ENCODE measurements around the gene SNUPN. TPM values are rescaled to one million over a fixed set of nuclear protein-coding genes. Genes with fewer than 3 reads are reported as not detected.
"Not testable (repeated sequence)": the region's sequence is repeated elsewhere in the genome, so short reads cannot be mapped to it uniquely, and the experiment has no call there.

Gene SNUPN
- total and polyA plus RNA-seq, 2 of the 4 experiments (the other 2 are of a cell fraction) = 23.8 to 24.1 TPM

DNA sequence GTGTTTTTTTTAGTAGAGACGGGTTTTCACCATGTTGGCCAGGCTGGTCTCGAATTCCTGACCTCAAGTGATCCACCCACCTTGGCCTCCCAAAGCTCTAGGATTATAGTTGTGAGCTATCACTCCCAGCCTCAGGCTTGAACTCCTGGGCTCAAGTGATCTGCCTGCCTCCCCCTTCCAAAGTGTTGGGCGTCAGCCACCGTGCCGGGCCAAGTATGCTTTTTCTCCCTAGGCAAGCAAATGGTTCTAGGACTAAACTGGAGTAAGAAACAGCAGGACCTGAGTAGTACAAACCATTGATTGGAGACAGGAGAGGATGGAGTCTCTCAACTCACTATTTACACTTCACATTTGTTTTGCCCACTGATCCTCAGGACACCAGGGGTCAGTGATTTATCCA is 41.8 kb downstream of the SNUPN start:
- Histone ChIP-seq H2AK5ac (ENCODE audit: low read depth, low read length) (no peak overlapping the region), H4K5ac (ENCODE audit: low read depth, low read length) (no peak overlapping the region), H3K9me3 (ENCODE audit: control insufficient read depth, insufficient read depth, low read length) (no peaks in the 10 kb centered on the region), H2BK5ac (ENCODE audit: low read depth, low read length, poor library complexity, severe bottlenecking) (no peak overlapping the region), H4K20me1 (ENCODE audit: insufficient read depth, low read length) (0 out of 2 replicates have a peak, but pooled peaks cover 4% of the 10 kb centered on the region), H2AFZ (replicated peaks; ENCODE audit: low read length, poor library complexity) (no peak overlapping the region), H4K91ac (ENCODE audit: insufficient read depth, low read depth, low read length) (no peak overlapping the region), H3K9ac (ENCODE audit: low read depth, low read length) (no peak overlapping the region), H4K8ac (ENCODE audit: low read depth in 2 of 2, low read length in 2 of 2) (no peak overlapping the region), H2BK120ac (ENCODE audit: low read depth, low read length) (no peak overlapping the region), H3K4me1 (ENCODE audit: control insufficient read depth, insufficient read depth, low read length) (peaks cover 2% of the 10 kb centered on the region; the same call in 1 of the 2 replicates), H3K14ac (replicated peaks; ENCODE audit: low read depth, low read length) (no peak overlapping the region), H2BK20ac (ENCODE audit: low read depth, low read length) (no peak overlapping the region), H3K79me1 (ENCODE audit: low read depth in 1 of 2, low read length in 2 of 2) (peaks cover 5 to 9% of the 10 kb centered on the region in 2 experiments; a peak in 3 of 4 replicates), H3K56ac (ENCODE audit: extremely low read depth, insufficient read depth, low read length) (no peak overlapping the region), H3K18ac (ENCODE audit: low read depth, low read length) (no peak overlapping the region), H3K9me1 (ENCODE audit: insufficient read depth, low read length) (no peaks in the 10 kb centered on the region), H3K36me3 (ENCODE audit: control insufficient read depth, insufficient read depth, low read length) (peaks cover 3% of the 10 kb centered on the region; the same call in 1 of the 2 replicates), H3K27me3 (ENCODE audit: control insufficient read depth, insufficient read depth, low read length) (no peaks in the 10 kb centered on the region), H2AK9ac (replicated peaks; ENCODE audit: low read depth, low read length, poor library complexity) (no peak overlapping the region), H2BK15ac (ENCODE audit: low read depth, low read length) (no peak overlapping the region), H3K4ac (ENCODE audit: low read depth, low read length) (no peak overlapping the region), H3K4me3 (ENCODE audit: insufficient read depth, low read depth, low read length) (no peak overlapping the region), H3K4me2 (ENCODE audit: low read depth, low read length) (no peak overlapping the region), H3K23ac (ENCODE audit: low read depth, low read length) (no peak overlapping the region), H3K27ac (ENCODE audit: insufficient read depth, low read length) (no peak overlapping the region)
- DNase-seq (no peak), ATAC-seq (ENCODE audit: low read depth) (no peak)
- no TSS peak for BruUV-seq (replicated peaks)
- in situ Hi-C loops (cut with MboI; ENCODE audit: low sequenced_read_pairs) = no loop called here
- ChIA-PET POLR2A (ENCODE audit: unreplicated experiment) (interaction anchor here (0.5 kb wide), 1 partner anchor 14 kb away, joined by 3 read pairs; no protein-coding TSS in a partner anchor), CTCF (interaction anchor here (0.7 kb wide), 1 partner anchor 55 kb away, joined by 4 read pairs; no protein-coding TSS in a partner anchor)
- dilution Hi-C loops (cut with HindIII; ENCODE audit: low sequenced_read_pairs, unreplicated experiment) = no loop called here
- intact Hi-C loops (cut with micrococcal nuclease) = no loop called here
- TF ChIP-seq POLR2A (IDR thresholded peaks at IDR 0.05; ENCODE audit: low read depth, low read length) (no peak), RCOR1 (IDR thresholded peaks at IDR 0.05; ENCODE audit: insufficient replicate concordance, low read length) (no peak)
- TF ChIP-seq, protein P1, sequence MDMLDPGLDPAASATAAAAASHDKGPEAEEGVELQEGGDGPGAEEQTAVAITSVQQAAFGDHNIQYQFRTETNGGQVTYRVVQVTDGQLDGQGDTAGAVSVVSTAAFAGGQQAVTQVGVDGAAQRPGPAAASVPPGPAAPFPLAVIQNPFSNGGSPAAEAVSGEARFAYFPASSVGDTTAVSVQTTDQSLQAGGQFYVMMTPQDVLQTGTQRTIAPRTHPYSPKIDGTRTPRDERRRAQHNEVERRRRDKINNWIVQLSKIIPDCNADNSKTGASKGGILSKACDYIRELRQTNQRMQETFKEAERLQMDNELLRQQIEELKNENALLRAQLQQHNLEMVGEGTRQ (IDR thresholded peaks at IDR 0.05; ENCODE audit: low read depth, low read length) = no peak
- TF ChIP-seq, protein P2, sequence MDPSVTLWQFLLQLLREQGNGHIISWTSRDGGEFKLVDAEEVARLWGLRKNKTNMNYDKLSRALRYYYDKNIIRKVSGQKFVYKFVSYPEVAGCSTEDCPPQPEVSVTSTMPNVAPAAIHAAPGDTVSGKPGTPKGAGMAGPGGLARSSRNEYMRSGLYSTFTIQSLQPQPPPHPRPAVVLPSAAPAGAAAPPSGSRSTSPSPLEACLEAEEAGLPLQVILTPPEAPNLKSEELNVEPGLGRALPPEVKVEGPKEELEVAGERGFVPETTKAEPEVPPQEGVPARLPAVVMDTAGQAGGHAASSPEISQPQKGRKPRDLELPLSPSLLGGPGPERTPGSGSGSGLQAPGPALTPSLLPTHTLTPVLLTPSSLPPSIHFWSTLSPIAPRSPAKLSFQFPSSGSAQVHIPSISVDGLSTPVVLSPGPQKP (IDR thresholded peaks at IDR 0.05; ENCODE audit: borderline replicate concordance, low read depth, low read length) = no peak
- WGBS, 2 experiments (ENCODE audit: extremely low coverage in 2 of 2, insufficient read length in 1 of 2) = no CpG with 5 or more reads among the region's 5 CpGs

DNA sequence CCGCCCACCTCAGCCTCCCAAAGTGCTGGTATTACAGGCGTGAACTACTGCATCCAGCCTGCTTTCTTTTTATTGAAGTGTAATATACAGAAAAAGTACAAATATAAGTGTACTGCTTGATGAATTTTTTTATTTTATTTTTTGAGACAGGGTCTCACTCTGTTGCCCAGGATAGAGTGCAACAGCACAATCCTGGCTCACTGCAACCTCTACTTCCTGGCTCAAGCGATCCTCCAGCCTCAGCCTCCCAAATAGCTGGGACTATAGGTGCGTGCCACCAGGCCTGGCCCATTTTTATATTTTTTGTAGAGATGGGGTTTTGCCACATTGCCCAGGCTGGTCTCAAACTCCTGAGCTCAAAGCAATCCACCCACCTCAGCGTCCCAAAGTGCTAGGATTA is 42.6 kb downstream of the SNUPN start:
- dilution Hi-C loops (cut with HindIII; ENCODE audit: low sequenced_read_pairs, unreplicated experiment); BruUV-seq (replicated peaks): not testable (repeated sequence)

More for the DNA sequence above, 42.6 kb downstream of the SNUPN start:
- H3K4me1 ChIP-seq (ENCODE audit: control insufficient read depth, insufficient read depth, low read length); H3K36me3 ChIP-seq (ENCODE audit: control insufficient read depth, insufficient read depth, low read length); ATAC-seq (ENCODE audit: low read depth); H3K18ac ChIP-seq (ENCODE audit: low read depth, low read length); H3K14ac ChIP-seq (replicated peaks; ENCODE audit: low read depth, low read length); intact Hi-C loops (cut with micrococcal nuclease); CTCF ChIA-PET; H4K8ac ChIP-seq (ENCODE audit: low read depth in 2 of 2, low read length in 2 of 2); H4K91ac ChIP-seq (ENCODE audit: insufficient read depth, low read depth, low read length); DNase-seq; H2BK15ac ChIP-seq (ENCODE audit: low read depth, low read length); H4K5ac ChIP-seq (ENCODE audit: low read depth, low read length); H3K27ac ChIP-seq (ENCODE audit: insufficient read depth, low read length); H4K20me1 ChIP-seq (ENCODE audit: insufficient read depth, low read length); H3K9me3 ChIP-seq (ENCODE audit: control insufficient read depth, insufficient read depth, low read length); H3K4me2 ChIP-seq (ENCODE audit: low read depth, low read length); H3K4me3 ChIP-seq (ENCODE audit: insufficient read depth, low read depth, low read length); H3K27me3 ChIP-seq (ENCODE audit: control insufficient read depth, insufficient read depth, low read length); H3K9ac ChIP-seq (ENCODE audit: low read depth, low read length); H2AK5ac ChIP-seq (ENCODE audit: low read depth, low read length); H2AK9ac ChIP-seq (replicated peaks; ENCODE audit: low read depth, low read length, poor library complexity); H2AFZ ChIP-seq (replicated peaks; ENCODE audit: low read length, poor library complexity); H3K23ac ChIP-seq (ENCODE audit: low read depth, low read length); H2BK20ac ChIP-seq (ENCODE audit: low read depth, low read length); in situ Hi-C loops (cut with MboI; ENCODE audit: low sequenced_read_pairs); H2BK5ac ChIP-seq (ENCODE audit: low read depth, low read length, poor library complexity, severe bottlenecking); H2BK120ac ChIP-seq (ENCODE audit: low read depth, low read length); H3K56ac ChIP-seq (ENCODE audit: extremely low read depth, insufficient read depth, low read length); H3K9me1 ChIP-seq (ENCODE audit: insufficient read depth, low read length); H3K4ac ChIP-seq (ENCODE audit: low read depth, low read length): not testable (repeated sequence)
- peaks cover 5 to 13% of the 10 kb centered on the region in 2 experiments; a peak in 3 of 4 replicates for H3K79me1 ChIP-seq (ENCODE audit: low read depth in 1 of 2, low read length in 2 of 2)
- no CpG with 5 or more reads among the region's 5 CpGs for WGBS, 2 experiments (ENCODE audit: extremely low coverage in 2 of 2, insufficient read length in 1 of 2)
- POLR2A ChIA-PET (ENCODE audit: unreplicated experiment) = interaction anchor here (0.5 kb wide), 1 partner anchor 14 kb away, joined by 3 read pairs; no protein-coding TSS in a partner anchor
